ENCODE results near the gene DMBT1.

- no peak for TF ChIP-seq CTCF (IDR thresholded peaks at IDR 0.05)
- TF ChIP-seq EP300 (IDR thresholded peaks at IDR 0.05), result no peak
Measured at GRCh38 chr10:122642726-122643605, 82.4 kb downstream of the DMBT1 start.

Data from stomach (tissue), 4 donors.